ENCODE data around the gene PDGFB. TPM values are rescaled to one million over a fixed set of nuclear protein-coding genes. Genes with fewer than 3 reads are reported as not detected.

Gene PDGFB
- total RNA-seq, 8 experiments from 2014 or later = 0.24 to 6.7 (median 0.43) TPM; not detected in 1

- H3K4me1 ChIP-seq (replicated peaks in 1 of 2) = peaks cover 17 to 35% of the 10 kb centered on the region in 2 donors
- H3K4me3 ChIP-seq = no peak overlapping the region
- 33 to 100% (median 80%) methylated on average over 1 to 3 of the region's 12 CpGs; no CpG with 5 or more reads in 3 of the 10 experiments for WGBS, 10 experiments
- in situ Hi-C loops (cut with MboI; ENCODE audit: low pct_unique_long_range_greater_than_20kb in 2 of 9, low sequenced_read_pairs in 9 of 9, unreplicated experiment in 9 of 9) = no loop called here
- H3K27ac ChIP-seq = no peak overlapping the region
- ATAC-seq (replicated peaks in 6 of 8) = no peak
Observed at GRCh38 chr22:39249086-39249704, 4.4 kb upstream of the PDGFB start.

GRCh38 chr22:39248254-39248653, 3.5 kb upstream of the PDGFB start:
- Histone ChIP-seq H3K4me3 (no peak overlapping the region), H3K4me1 (replicated peaks in 1 of 2) (peaks cover 12 to 28% of the 10 kb centered on the region in 2 donors), H3K27ac (no peak overlapping the region)
- WGBS, 10 experiments = 42 to 86% (median 64%) methylated on average over 1 to 3 of the region's 5 CpGs; no CpG with 5 or more reads in 4 of the 10 experiments
- in situ Hi-C loops (cut with MboI; ENCODE audit: low pct_unique_long_range_greater_than_20kb in 2 of 9, low sequenced_read_pairs in 9 of 9, unreplicated experiment in 9 of 9) = no loop called here
- no peak for ATAC-seq (replicated peaks in 6 of 8)

GRCh38 chr22:39247361-39247760, 2.6 kb upstream of the PDGFB start:
- no peak overlapping the region for H3K27ac ChIP-seq
- H3K4me3 ChIP-seq = no peak overlapping the region
- 90 to 100% (median 99%) methylated on average over 2 to 5 of the region's 7 CpGs; no CpG with 5 or more reads in 6 of the 10 experiments for WGBS, 10 experiments
- no peak for ATAC-seq (replicated peaks in 6 of 8)
- peaks cover 12 to 32% of the 10 kb centered on the region in 2 donors for H3K4me1 ChIP-seq (replicated peaks in 1 of 2)
- in situ Hi-C loops (cut with MboI; ENCODE audit: low pct_unique_long_range_greater_than_20kb in 2 of 9, low sequenced_read_pairs in 9 of 9, unreplicated experiment in 9 of 9) = no loop called here

GRCh38 chr22:39246690-39247332, 2.0 kb upstream of the PDGFB start:
- WGBS, 10 experiments = 41 to 90% (median 72%) methylated on average over 1 to 9 of the region's 10 CpGs; no CpG with 5 or more reads in 1 of the 10 experiments
- in situ Hi-C loops (cut with MboI; ENCODE audit: low pct_unique_long_range_greater_than_20kb in 2 of 9, low sequenced_read_pairs in 9 of 9, unreplicated experiment in 9 of 9) = no loop called here
- no peak overlapping the region for H3K27ac ChIP-seq
- H3K4me3 ChIP-seq = no peak overlapping the region
- peaks cover 16 to 38% of the 10 kb centered on the region in 2 donors for H3K4me1 ChIP-seq (replicated peaks in 1 of 2)
- ATAC-seq (replicated peaks in 6 of 8) = no peak

- Histone ChIP-seq H3K4me3 (no peak overlapping the region), H3K27ac (no peak overlapping the region), H3K4me1 (replicated peaks in 1 of 2) (peaks cover 21 to 44% of the 10 kb centered on the region in 2 donors)
- WGBS, 10 experiments = 0 to 92% (median 70%) methylated on average over 1 to 3 of the region's 3 CpGs; no CpG with 5 or more reads in 2 of the 10 experiments
- no peak for ATAC-seq (replicated peaks in 6 of 8)
- in situ Hi-C loops (cut with MboI; ENCODE audit: low pct_unique_long_range_greater_than_20kb in 2 of 9, low sequenced_read_pairs in 9 of 9, unreplicated experiment in 9 of 9) = no loop called here
Observed at GRCh38 chr22:39246217-39246616, 1.4 kb upstream of the PDGFB start.

GRCh38 chr22:39245130-39246039, 603 bp upstream of the PDGFB start:
- ATAC-seq (replicated peaks in 6 of 8) = peak in 3 of 8 experiments; percentile 2 to 12 (median 6)
- WGBS, 10 experiments = 13 to 87% (median 70%) methylated on average over 1 to 4 of the region's 22 CpGs; no CpG with 5 or more reads in 2 of the 10 experiments
- in situ Hi-C loops (cut with MboI; ENCODE audit: low pct_unique_long_range_greater_than_20kb in 2 of 9, low sequenced_read_pairs in 9 of 9, unreplicated experiment in 9 of 9) = no loop called here
- Histone ChIP-seq H3K4me3 (peak overlapping the region; percentile 27 to 42 (median 37)), H3K27ac (no peak overlapping the region), H3K4me1 (replicated peaks in 1 of 2) (peaks cover 26 to 51% of the 10 kb centered on the region in 2 donors)

- peaks cover 26 to 45% of the 10 kb centered on the region in 2 donors for H3K4me1 ChIP-seq (replicated peaks in 1 of 2)
- 0% methylated on average over 6 of the region's 30 CpGs; no CpG with 5 or more reads in 9 of the 10 experiments for WGBS, 10 experiments
- peak overlapping the region; percentile 27 to 42 (median 37) for H3K4me3 ChIP-seq
- H3K27ac ChIP-seq = no peak overlapping the region
- peak in 2 of 8 experiments; percentile 9 to 10 for ATAC-seq (replicated peaks in 6 of 8)
- in situ Hi-C loops (cut with MboI; ENCODE audit: low pct_unique_long_range_greater_than_20kb in 2 of 9, low sequenced_read_pairs in 9 of 9, unreplicated experiment in 9 of 9) = no loop called here
Observed at GRCh38 chr22:39244136-39244495, 666 bp downstream of the PDGFB start.

GRCh38 chr22:39243439-39244135, 1.2 kb downstream of the PDGFB start:
- Histone ChIP-seq H3K4me1 (replicated peaks in 1 of 2) (peaks cover 26 to 45% of the 10 kb centered on the region in 2 donors), H3K27ac (no peak overlapping the region), H3K4me3 (peak overlapping the region; percentile 27 to 42 (median 37))
- 0 to 7% methylated on average over 3 to 7 of the region's 65 CpGs; no CpG with 5 or more reads in 8 of the 10 experiments for WGBS, 10 experiments
- in situ Hi-C loops (cut with MboI; ENCODE audit: low pct_unique_long_range_greater_than_20kb in 2 of 9, low sequenced_read_pairs in 9 of 9, unreplicated experiment in 9 of 9) = no loop called here
- ATAC-seq (replicated peaks in 6 of 8) = peak in 6 of 8 experiments; percentile 1 to 10 (median 2)

- peak overlapping the region; percentile 27 to 42 (median 37) for H3K4me3 ChIP-seq
- peak in 6 of 8 experiments; percentile 6 to 50 (median 34) for ATAC-seq (replicated peaks in 6 of 8)
- in situ Hi-C loops (cut with MboI; ENCODE audit: low pct_unique_long_range_greater_than_20kb in 2 of 9, low sequenced_read_pairs in 9 of 9, unreplicated experiment in 9 of 9) = no loop called here
- peak overlapping the region in 1 of 2 donors; percentile 5 for H3K27ac ChIP-seq
- WGBS, 10 experiments = 0 to 10% (median 0%) methylated on average over 2 to 18 of the region's 78 CpGs; no CpG with 5 or more reads in 3 of the 10 experiments
- peaks cover 26 to 45% of the 10 kb centered on the region in 2 donors for H3K4me1 ChIP-seq (replicated peaks in 1 of 2)
Observed at GRCh38 chr22:39242595-39243438, 2.0 kb downstream of the PDGFB start.

- ATAC-seq (replicated peaks in 6 of 8) = peak in 5 of 8 experiments; percentile 4 to 44 (median 36)
Observed at GRCh38 chr22:39241794-39242594, 2.8 kb downstream of the PDGFB start.

More at GRCh38 chr22:39241794-39242594, 2.8 kb downstream of the PDGFB start:
- in situ Hi-C loops (cut with MboI; ENCODE audit: low pct_unique_long_range_greater_than_20kb in 2 of 9, low sequenced_read_pairs in 9 of 9, unreplicated experiment in 9 of 9) = no loop called here
- peak overlapping the region; percentile 27 to 42 (median 37) for H3K4me3 ChIP-seq
- H3K4me1 ChIP-seq (replicated peaks in 1 of 2) = peaks cover 26 to 51% of the 10 kb centered on the region in 2 donors
- peak overlapping the region in 1 of 2 donors; percentile 5 for H3K27ac ChIP-seq
- 20 to 29% (median 23%) methylated on average over 1 to 7 of the region's 92 CpGs; no CpG with 5 or more reads in 7 of the 10 experiments for WGBS, 10 experiments

Data from motor neuron (in vitro differentiated cells).